Measurements from ENCODE around the gene MAGT1. TPM values are rescaled to one million over a fixed set of nuclear protein-coding genes. Genes with fewer than 3 reads are reported as not detected.
A peak's percentile ranks its signal among the peaks of the same experiment; 100 is the strongest.
"Not testable (repeated sequence)": the region's sequence is repeated elsewhere in the genome, so short reads cannot be mapped to it uniquely, and the experiment has no call there.

Gene MAGT1
- total RNA-seq (2014; rRNA removed; shearing (Covaris generic)): 130 and 164 TPM in 2 replicates

DNA sequence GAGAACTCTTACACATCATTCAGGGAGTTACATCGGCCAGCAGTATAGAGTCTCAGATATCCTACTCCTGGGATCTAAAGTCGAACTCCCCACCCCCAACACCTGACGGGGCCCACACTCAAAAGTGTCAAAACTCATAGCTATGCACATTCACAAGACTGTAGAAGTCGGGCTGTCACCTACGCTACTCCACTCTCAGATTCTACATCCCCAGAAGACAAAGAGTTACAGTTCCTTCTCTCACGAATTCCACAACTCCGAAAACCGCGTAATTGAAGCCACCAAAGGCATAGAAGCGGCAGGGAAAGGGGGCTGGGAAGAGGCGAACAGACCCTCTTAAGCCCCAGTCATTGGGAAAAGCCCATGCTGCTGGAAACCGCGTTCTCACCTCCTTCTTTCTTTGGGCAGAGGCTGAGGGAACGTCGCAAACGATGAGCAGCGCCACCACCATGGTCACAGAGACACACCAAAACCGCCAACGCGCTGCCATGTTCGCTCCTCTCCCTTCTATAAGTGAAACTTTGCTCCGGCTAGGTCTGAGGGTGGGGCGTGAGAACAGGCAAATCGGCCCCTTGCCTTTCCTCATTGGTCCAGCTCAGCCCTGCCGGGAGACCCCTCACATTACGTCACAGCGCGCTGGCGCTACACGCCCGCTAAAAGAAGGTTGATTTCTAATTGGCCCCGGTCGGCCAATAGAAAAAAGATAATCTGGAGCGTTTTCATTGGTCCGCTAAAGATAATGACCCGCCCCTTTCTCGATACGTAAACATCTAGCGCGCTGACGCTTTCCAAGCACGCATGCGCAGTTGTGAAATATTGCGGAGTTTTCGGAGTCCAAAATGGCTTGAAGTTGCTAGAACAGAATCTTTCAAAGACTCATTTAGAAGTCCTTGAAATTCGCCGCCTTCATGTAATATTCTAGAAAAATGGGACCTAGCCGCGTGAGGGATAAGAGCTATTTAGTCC, at the start of gene MAGT1:
TSS of gene MAGT1 (minus strand) at position 515 of the 966 bp plus-strand sequence. CDS start at position 490, 25 bp downstream.
- DNase-seq (ENCODE audit: low read depth): peak; percentile 98

DNA sequence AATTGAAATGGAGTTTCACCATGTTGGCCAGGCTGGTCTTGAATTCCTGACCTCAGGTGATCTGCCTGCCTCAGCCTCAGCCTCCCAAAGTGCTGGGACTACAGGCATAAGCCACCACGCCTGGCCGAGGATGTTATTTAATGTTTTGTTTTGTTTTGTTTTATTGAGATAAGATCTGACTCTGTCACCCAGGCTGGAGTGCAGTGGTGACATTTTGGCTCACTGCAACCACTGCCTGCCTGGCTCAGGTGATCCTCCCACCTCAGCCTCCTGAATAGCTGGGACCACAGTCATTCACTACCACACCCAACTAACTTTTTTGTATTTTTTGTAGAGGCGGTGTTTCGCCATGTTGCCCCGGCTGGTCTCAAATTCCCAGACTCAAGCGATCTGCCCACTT, 49.8 kb upstream of the MAGT1 start:
- not testable (repeated sequence) for DNase-seq (ENCODE audit: low read depth)

DNA sequence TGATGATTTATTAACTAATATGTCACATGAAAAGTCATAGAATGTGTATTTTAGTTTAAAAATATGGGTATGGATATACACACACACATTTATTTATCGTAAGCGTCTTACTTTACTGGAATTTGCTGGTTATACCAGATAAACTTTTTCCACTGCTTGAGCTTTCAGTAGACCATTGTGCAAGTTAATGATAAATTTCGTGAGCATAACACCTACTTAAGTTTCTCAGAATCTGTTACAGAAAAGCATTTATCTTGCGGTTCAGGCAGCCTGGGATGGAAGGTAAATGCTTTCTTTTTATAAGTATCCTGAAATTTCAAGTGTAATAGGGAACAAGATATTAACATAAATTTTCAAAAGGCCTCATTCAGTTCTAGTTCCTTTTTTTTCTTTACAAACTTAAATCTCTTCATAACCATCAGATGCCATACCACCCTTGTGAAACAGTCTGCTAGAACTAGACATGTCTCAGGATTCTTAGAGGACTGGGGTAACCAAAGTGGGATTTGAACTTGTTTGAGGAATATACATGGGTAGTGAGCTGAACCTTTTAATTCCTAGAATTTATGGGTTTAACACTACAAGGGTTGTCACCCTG, 42.9 kb upstream of the MAGT1 start:
- DNase-seq (ENCODE audit: low read depth): no peak

DNA sequence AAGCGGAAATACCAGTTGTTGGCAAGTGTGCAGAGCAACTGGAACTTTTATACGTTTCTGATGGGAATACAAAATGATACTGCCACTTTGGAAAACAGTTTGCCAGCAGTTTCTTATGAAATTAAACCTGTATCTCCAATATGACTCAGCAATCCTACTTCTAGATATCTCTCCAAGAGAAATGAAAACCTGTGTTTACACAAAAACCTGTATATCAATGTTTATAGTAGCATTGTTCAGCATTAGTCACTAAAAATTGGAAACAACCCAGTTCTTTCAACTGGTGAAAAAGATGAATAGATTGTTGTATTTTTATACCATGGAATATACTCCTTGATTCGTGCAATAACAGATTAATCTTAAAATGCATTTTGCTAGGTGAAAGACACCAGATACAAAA, 42.1 kb upstream of the MAGT1 start:
- peak; percentile 34 for DNase-seq (ENCODE audit: low read depth)

DNA sequence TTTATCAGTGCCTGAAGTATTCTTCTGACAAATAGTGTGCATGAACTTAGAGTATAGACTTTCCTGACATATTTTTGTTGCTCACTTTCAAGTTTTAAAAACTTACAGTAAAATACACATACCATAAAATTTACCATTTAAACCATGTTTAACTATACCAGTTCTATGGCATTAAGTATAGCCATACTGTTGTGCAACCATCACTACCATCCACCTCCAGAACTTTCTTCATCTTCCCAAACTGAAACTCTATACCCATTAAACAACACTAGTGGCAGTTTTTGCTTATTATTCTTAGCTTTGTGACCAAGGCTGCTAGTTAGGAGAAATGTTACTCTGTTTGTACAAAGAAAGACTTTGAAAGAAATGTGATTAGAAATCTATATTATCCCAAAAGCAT, 41.1 kb upstream of the MAGT1 start:
- no peak for DNase-seq (ENCODE audit: low read depth)

DNA sequence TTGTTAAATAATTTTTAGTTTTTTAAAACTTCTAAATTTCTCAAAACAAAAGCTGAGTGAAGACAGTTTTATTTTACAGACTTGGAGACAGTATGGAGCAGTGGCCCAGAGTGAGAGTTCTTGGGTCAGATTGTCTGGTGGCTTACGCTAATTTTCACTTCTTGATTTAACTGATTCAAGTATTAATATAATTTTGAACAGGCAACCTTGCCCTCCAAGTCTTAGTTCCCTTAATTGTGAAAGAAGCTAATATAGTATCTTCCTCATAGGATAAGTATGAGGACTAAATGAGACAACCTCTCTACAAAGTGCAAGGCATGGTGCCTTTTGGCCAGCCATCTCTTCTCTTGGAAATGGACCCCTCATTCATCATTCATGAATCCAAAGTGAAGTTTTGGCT, 40.7 kb upstream of the MAGT1 start:
- no peak for DNase-seq (ENCODE audit: low read depth)

DNA sequence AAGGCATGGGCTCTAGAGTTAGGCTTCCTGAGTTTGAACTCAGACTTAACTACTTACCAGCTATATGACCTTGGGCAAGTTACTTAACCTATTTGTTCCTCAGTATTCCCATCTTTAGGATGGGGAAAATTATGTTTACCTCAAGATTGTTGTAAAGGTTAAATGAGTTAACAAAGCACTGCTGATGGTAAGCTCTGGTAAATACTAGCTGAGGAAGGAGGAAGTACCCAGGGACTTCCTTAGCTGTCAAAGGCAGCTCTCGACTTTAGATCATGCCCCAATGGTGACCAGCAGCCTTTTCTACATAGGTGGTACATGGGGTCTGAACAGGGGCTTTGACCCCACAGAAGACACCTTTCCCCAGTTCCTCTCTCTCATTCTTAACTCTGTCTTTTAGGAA, 35.3 kb upstream of the MAGT1 start:
- DNase-seq (ENCODE audit: low read depth): no peak

DNA sequence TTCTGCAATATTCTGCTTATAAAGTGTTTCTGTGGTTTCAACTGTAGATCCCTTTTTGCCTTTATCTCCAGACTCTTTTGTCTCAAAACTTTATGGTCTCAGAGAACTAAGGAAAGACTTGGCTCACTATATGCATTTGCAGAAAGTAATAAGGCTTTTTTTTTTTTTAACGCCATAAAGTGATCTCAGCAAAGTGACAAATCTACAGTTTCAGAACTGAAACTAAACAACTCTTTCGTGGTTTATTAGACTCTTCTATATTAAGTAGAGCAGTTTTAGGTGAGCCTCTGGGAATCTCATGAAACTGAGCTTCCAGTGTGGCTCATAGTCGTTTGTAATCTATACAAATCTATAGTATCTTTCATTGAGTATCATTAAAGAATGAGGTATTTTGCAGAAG, 30.5 kb upstream of the MAGT1 start:
- no peak for DNase-seq (ENCODE audit: low read depth)

DNA sequence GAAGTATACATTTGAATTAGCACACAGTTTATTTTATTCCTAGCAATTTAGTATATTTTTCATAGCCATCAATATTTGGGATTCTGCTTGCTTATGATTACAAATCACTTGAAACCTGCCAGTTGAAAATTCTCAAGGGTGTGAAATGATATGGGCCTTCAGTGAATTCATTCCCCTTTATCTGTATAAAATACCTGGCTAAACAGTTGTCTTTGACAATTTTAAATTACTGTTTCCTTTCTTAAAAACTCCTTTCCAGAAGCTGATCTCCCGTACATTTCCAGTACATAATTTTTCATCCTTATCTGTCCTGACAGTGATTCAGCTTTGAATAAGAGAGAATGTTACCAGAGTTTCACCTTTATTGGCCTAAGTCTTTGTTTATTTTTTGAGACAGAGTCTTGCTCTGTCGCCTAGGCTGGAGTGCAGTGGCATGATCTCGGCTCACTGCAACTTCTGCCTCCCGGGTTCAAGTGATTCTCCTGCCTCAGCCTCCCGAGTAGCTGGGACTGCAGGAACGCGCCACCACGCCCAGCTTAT, 29.2 kb upstream of the MAGT1 start:
- DNase-seq (ENCODE audit: low read depth): no peak

DNA sequence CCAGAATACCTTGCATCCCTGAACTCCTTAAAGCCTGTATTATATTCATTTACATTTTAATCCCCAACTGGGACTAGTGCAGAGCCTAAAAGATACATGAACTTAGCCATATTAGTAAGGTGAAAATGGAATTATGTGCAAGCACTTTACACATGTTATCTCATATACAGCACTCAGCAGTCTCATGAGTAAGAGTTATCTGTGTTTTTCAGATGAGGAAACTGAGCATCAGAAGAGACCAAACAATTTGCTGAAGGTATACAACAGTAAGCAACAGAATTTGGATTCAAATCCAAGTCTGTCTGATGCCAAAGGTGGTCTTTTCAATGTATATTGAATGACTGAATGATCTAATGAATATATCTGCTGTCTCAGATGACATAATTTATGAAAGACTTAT, 27.6 kb upstream of the MAGT1 start:
- no peak for DNase-seq (ENCODE audit: low read depth)

DNA sequence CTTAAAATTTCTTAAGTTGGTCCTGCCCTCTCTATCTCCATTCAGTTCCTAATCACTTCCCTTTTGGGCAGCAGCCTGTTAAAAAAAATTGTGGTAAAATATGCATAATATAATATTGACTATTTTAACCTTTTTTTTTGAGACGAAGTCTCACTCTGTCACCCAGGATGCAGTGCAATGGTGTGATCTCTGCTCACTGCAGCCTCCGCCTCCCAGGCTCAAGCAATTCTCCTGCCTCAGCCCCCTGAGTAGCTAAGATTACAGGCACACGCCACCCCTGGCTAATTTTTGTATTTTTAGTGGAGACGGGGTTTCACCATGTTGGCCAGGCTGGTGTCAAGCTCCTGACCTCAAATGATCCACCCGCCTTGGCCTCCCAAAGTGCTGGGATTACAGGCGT, 24.1 kb upstream of the MAGT1 start:
- DNase-seq (ENCODE audit: low read depth): not testable (repeated sequence)

DNA sequence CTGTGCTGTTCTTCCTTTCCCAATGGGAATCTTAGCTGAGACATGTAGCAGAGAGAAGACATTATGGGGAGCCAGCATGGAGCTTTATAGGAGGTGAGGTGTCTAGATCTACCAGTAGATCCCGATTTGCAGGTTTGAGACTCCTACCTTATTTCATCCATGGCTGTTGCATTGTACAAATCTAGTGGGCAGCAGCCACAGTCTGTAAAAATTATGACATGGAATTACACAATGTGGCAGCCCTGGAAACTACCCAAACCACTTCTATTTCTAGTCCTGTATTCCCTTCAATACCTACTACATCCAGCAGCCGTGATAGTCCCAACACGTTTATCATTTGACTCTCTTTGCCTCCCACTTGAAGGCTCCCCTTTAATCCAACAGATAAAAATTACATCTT, 23.3 kb upstream of the MAGT1 start:
- DNase-seq (ENCODE audit: low read depth): peak; percentile 28

DNA sequence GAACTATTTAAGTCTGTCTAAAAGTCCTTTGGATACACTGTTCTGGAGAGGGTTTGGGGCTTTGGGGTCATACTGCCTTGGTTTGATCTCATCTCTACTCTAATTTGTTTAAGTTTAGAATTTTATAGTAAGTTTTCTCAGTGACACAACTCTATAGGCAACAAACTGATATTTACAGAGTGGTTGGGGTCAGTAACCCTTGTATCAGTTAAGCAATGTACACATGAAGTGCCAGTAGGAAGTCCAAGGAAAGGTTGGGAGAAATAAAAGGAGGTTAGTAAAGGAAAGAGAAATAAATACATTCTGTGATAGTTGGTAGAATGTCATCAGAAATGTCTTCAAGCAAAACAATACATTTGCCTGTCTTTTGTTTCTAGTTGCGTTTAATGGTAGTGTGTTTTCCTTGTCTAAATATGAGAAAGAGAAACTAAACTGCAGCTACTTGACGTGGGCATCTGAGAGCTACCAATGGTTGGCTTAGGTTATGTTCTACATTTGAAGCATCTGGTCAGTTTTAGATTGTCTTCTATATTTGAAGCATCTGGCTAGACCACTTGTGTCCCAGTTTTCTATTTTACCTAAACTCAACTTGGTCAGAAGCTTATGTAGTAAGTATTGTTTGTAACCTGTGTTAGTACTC, 22.2 kb upstream of the MAGT1 start:
- DNase-seq (ENCODE audit: low read depth): no peak

DNA sequence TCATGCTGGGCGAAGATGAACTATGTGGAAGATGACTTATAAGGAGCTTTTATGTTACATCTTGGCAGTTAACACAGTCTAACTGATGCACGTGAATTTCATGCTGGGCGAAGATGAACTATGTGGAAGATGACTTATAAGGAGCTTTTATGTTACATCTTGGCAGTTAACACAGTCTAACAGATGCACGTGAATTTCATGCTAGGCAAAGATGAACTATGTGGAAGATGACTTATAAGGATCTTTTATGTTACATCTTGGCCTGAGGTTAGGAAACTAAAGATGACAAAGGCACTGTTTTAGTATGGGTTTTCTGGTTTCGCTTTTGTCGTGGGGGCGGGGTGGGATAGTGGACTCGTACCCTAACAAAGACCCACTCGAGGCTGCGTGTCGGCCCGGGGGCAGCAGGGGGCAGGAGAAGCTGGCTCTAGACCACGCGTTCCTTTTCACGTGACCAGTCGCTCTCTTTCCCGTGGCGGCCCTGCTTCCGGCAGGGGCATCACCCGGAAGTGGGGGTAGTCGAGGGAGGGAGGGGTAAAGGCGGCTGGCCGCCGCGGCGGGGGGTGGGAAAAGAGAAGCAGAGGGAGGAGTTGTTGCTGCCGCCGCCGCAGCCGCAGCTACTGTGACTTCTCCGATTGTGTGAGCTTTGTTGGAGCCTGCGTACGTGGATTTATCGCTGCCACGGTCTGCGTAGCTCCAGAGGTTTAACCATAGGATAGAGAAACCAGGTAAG, 15.0 kb upstream of the MAGT1 start, which contains the start of gene ATP7A:
TSS of gene ATP7A (plus strand) at position 586 of the 733 bp plus-strand sequence. CDS start 60,949 bp downstream, outside the sequence.
- peak; percentile 94 for DNase-seq (ENCODE audit: low read depth)

DNA sequence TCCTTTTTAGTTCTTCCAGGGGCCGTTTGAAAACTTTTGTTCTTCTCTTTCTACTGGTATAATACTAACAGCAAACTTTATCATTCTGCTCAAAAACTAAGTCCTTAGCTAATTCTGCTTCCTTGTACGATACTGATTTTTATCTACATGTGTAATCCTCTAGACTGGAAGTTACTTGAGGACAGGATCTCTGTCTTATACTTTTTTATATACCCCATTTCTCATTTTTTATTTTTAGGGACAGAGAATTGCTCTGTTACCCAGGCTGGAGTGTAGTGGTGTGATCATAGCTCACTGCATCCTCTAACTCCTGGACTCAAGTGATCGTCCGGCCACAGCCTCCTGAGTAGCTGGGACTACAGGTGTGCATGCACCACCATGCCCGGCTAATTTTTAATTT, 6.3 kb upstream of the MAGT1 start:
- no peak for DNase-seq (ENCODE audit: low read depth)

DNA sequence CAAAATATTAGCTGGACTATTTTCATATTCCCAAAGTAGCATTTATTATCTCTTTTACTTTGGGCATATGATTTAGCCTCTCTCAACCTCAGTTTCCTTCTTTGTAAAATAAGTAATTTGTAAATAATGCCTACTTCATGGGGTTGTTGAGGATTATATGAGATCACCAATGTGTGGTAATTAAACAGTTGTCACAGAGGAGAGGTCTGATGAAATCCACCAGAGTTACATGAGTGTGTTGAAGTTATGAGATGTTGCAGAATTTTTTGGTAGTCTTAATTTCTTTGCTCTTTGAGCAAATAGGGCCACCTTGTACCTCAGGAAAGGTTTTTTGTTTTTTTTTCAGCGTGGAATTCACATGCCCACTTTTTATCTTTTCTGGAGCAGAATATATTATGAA, 5.5 kb upstream of the MAGT1 start:
- no peak for DNase-seq (ENCODE audit: low read depth)

DNA sequence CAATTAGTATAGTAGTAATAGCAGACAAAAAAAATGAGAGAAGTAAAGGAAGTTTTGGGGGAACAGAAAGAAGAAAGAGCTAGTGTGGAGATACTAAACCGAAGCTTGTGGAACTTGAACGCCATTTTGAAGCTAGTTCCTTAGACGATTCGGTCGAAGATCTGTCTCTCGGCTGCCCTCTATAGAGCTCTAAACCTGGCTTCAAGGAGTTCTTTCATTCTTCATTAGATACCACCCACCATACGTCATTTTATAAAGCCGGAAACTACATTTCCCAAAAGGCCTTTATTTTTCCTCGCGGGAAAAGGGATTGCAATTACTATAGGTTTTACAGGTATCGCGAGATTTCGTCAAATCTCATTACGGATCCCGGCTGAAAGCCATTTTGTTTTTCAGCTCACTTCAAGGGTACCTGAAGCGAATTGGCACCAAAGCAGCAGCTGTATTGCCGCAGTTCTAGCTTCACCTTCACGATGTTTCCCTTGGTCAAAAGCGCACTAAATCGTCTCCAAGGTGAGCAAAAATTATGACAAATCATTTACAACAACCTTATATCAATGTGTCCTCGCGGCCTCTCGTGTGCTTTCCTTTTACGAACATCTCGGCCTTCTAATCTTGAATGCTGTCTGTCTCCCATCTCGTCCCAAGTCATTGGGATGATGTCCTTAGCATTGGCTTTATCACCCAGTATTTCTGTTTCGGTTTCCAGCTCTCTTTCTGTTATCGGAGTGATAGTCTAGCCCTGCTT, 4.0 kb upstream of the MAGT1 start, which contains the start of gene COX7B:
TSS of gene COX7B (plus strand) at position 388 of the 748 bp plus-strand sequence. CDS start at position 474, 86 bp downstream.
- peak; percentile 98 for DNase-seq (ENCODE audit: low read depth)

DNA sequence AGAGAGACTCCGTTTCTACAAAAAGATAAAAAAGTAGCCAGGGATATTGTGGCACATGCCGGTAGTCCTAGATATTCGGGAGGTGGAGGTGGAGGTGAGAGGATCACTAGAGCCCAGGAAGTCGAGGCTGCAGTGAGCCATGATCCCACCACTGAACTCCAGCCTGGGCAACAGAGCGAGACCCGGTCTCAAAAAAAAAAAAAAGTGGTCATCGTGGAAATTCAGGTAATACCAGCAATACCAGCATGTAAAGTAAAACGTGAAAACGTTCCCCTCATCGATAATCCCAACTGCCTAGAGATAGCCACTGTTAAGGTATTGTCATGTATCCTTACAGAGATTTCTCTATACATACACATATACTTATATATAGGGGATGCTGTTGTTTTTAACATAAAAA, 1.5 kb downstream of the MAGT1 start:
- no peak for DNase-seq (ENCODE audit: low read depth)

DNA sequence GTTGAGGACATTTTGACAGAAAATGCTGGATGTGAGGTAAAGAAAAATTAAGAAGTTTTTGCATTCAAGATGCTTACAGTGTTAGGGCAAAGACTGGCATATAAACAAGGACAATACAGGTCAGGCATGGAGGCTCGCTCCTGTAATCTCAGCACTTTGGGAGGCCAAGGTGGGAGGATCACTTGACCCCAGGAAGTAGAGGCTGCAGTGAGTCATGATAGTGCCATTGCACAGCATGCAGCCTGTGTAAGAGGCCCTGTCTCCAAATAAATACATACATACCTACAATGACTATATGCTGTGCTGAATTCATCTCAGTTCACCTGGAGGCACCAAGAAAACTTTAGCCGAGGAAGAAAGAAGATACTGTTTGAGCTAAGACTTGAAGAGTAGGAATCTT, 2.3 kb downstream of the MAGT1 start:
- no peak for DNase-seq (ENCODE audit: low read depth)

DNA sequence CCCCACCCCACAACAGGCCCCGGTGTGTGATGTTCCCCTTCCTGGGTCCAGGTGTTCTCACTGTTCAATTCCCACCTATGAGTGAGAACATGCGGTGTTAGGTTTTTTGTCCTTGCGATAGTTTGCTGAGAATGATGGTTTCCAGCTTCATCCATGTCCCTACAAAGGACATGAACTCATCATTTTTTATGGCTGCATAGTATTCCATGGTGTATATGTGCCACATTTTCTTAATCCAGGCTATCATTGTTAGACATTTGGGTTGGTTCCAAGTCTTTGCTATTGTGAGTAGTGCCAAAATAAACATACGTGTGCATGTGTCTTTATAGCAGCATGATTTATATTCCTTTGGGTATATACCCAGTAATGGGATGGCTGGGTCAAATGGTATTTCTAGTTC, 13.8 kb downstream of the MAGT1 start:
- not testable (repeated sequence) for DNase-seq (ENCODE audit: low read depth)

DNA sequence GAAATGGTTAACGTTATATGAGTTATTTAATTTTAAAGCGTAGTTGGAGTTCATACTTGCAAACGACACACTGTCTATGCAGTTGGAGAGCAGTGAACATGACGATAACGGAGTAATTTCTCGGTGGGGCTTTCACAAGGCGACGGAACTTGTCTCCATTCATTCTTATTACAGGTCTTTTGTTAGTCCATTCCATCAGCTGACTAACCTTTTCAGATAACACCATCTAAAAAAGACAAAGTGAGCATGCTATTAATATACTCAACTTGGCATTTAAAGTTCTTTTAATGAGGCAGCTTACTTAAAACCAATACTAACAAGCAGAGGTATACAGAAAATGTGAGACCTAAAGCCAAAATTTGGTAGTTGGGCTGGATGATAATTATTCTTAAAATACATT, 19.9 kb downstream of the MAGT1 start:
- DNase-seq (ENCODE audit: low read depth): no peak
